Endothelial cell of umbilical vein (primary cell): Measurements from ENCODE around the gene HSD17B8. TPM values are rescaled to one million over a fixed set of nuclear protein-coding genes. Genes with fewer than 3 reads are reported as not detected.

ENCODE experiments used
- BruUV-seq: library from RNA; stranded (reverse); fragments of 400-500 nt; replicated peaks from 2 replicates; lab custom pipeline; 2021; lab: Mats Ljungman, UMichigan
- CTCF ChIA-PET: fragments of 300-600, 350-600 bp; sonication (Branson Sonifier 250); formaldehyde crosslinking; loops from one replicate; lab custom pipeline; 2021; ENCODE audit warnings: antibody characterized with exemption, inconsistent platforms; lab: Charles Lee
- POLR2A ChIA-PET: fragments of 300-600, 350-600 bp; sonication (Branson Sonifier 250); formaldehyde crosslinking; loops from one replicate; lab custom pipeline; 2021; ENCODE audit warnings: antibody characterized with exemption, inconsistent platforms; lab: Charles Lee
- DNase-seq: peaks from one replicate; pipeline ENCODE4 v3.0.0-alpha.2; 2011; ENCODE audit warnings: low read depth, low spot score
- FAIRE-seq: peaks from 2 replicates; lab custom pipeline; 2011; peaks lifted over from hg19 to GRCh38; lab: Jason Lieb, UNC
- H2AFZ ChIP-seq: 2 replicates; pipeline ENCODE4 v1.6.0; 2012; ENCODE audit warnings: low read depth, low read length, control low read depth, inconsistent platforms
- H3K27ac ChIP-seq: 2 replicates; pipeline ENCODE4 v1.5.1; 2011; ENCODE audit warnings: low read depth, mild to moderate bottlenecking, control low read depth, low read length, moderate library complexity; ENCODE audit not compliant: insufficient read depth
- H3K27me3 ChIP-seq, 2 experiments: 2 replicates each; pipeline versions ENCODE4 v1.6.0 to v1.6.1; 2011; ENCODE audit warnings: low read length in 2 of 2, mixed read lengths in 1 of 2; ENCODE audit not compliant: control insufficient read depth in 2 of 2, insufficient read depth in 2 of 2
- H3K36me3 ChIP-seq, 2 experiments: 2 replicates in 1 of 2; 3 replicates in 1 of 2; pipeline ENCODE4 v1.5.1; 2011; ENCODE audit warnings: low read length in 2 of 2, mild to moderate bottlenecking in 1 of 2, moderate library complexity in 1 of 2; ENCODE audit not compliant: control insufficient read depth in 2 of 2, insufficient read depth in 2 of 2; ENCODE audit errors: extremely low read depth in 1 of 2
- H3K4me1 ChIP-seq: 3 replicates; pipeline ENCODE4 v1.5.1; 2011; ENCODE audit warnings: mild to moderate bottlenecking, low read length; ENCODE audit not compliant: control insufficient read depth, insufficient read depth; ENCODE audit errors: extremely low read depth
- H3K4me2 ChIP-seq: 2 replicates; pipeline ENCODE4 v1.6.1; 2011; ENCODE audit warnings: low read length, control low read depth, mixed read lengths; ENCODE audit not compliant: insufficient read depth
- H3K4me3 ChIP-seq, 3 experiments: fragments of 200-600 bp in 1 of 3; sonication (generic), shearing (Covaris generic) in 1 of 3; replicated peaks in 1 of 3; 2 replicates each; pipeline ENCODE4 v1.5.1; 2011 to 2016; ENCODE audit warnings: control low read depth in 3 of 3, low read length in 3 of 3, mild to moderate bottlenecking in 2 of 3, inconsistent platforms in 1 of 3, low read depth in 1 of 3, moderate library complexity in 1 of 3; ENCODE audit not compliant: insufficient read depth in 1 of 3
- H3K79me2 ChIP-seq: 2 replicates; pipeline ENCODE4 v1.6.0; 2012; ENCODE audit warnings: low read length, inconsistent platforms; ENCODE audit not compliant: control insufficient read depth, insufficient read depth
- H3K9ac ChIP-seq: replicated peaks from 2 replicates; pipeline ENCODE3; 2011; ENCODE audit warnings: low read length, control low read depth; ENCODE audit not compliant: insufficient read depth; ENCODE audit errors: extremely low read depth
- H3K9me1 ChIP-seq: replicated peaks from 3 replicates; pipeline ENCODE4 v1.6.0; 2011; ENCODE audit warnings: mild to moderate bottlenecking, low read length; ENCODE audit not compliant: control insufficient read depth, insufficient read depth; ENCODE audit errors: extremely low read depth
- H3K9me3 ChIP-seq: replicated peaks from 2 replicates; pipeline ENCODE4 v1.5.1; 2012; ENCODE audit warnings: low read length, inconsistent platforms; ENCODE audit not compliant: control insufficient read depth, insufficient read depth
- H4K20me1 ChIP-seq: replicated peaks from 2 replicates; pipeline ENCODE3; 2011; ENCODE audit warnings: mild to moderate bottlenecking, low read length; ENCODE audit not compliant: control insufficient read depth, insufficient read depth; ENCODE audit errors: extremely low read depth
- CTCF ChIP-seq, 2 donors: IDR thresholded peaks; 1 replicate in 1 of 2; 2 replicates in 1 of 2; pipeline ENCODE4 v1.5.1; 2011; ENCODE audit warnings: low read length in 2 of 2, mild to moderate bottlenecking in 2 of 2, moderate library complexity in 2 of 2, control low read depth in 1 of 2, inconsistent platforms in 1 of 2, low read depth in 1 of 2; ENCODE audit not compliant: insufficient read depth in 1 of 2; ENCODE audit errors: extremely low read depth in 1 of 2
- EZH2 ChIP-seq: IDR thresholded peaks from 2 replicates; pipeline ENCODE4 v1.6.1; 2012; ENCODE audit warnings: borderline replicate concordance, low read depth, mild to moderate bottlenecking, moderate library complexity, low read length, inconsistent platforms; ENCODE audit not compliant: severe bottlenecking
- FOS ChIP-seq: IDR thresholded peaks from 2 replicates; pipeline ENCODE4 v1.6.1; 2011; ENCODE audit warnings: mild to moderate bottlenecking, low read length, moderate library complexity, borderline replicate concordance; ENCODE audit not compliant: insufficient read depth
- GATA2 ChIP-seq: IDR thresholded peaks from 2 replicates; pipeline ENCODE4 v1.7.0; 2011; ENCODE audit warnings: low read depth, mild to moderate bottlenecking, moderate library complexity, mixed read lengths, low read length; ENCODE audit not compliant: insufficient read length, insufficient read depth
- JUN ChIP-seq: IDR thresholded peaks from 2 replicates; pipeline ENCODE4 v1.6.1; 2011; ENCODE audit warnings: borderline replicate concordance, low read depth; ENCODE audit not compliant: insufficient read length, insufficient read depth
- MYC ChIP-seq: IDR thresholded peaks from one replicate; pipeline ENCODE4 v1.6.1; 2011; ENCODE audit warnings: mild to moderate bottlenecking, low read depth, low read length
- POLR2AphosphoS5 ChIP-seq: IDR thresholded peaks from 2 replicates; pipeline ENCODE4 v1.6.1; 2012; ENCODE audit warnings: low read depth, mild to moderate bottlenecking, control low read depth, low read length, moderate library complexity; ENCODE audit not compliant: insufficient read depth
- dilution Hi-C: fragments of 300-500 bp; cut with MboI; formaldehyde crosslinking; loops from one replicate; pipeline ENCODE4 v1.15.0; 2019; ENCODE audit warnings: low sequenced_read_pairs; ENCODE audit not compliant: extremely low pct_ligation_motif_present
- intact Hi-C: fragments of 100-400 bp; cut with micrococcal nuclease; formaldehyde crosslinking; loops from one replicate; pipeline ENCODE4 v1.10.0; 2022
- polyA plus RNA-seq, 4 experiments: library from polyadenylated mRNA; depleted of rRNA in 3 of 4; stranded (reverse) in 3 of 4; unstranded in 1 of 4; fragments of >200 nt; gene quantifications; 2 replicates each; pipeline versions ENCODE4 v1.2.1 to v1.2.3, GENCODE V29; 2011 to 2012; ENCODE audit warnings: missing spikeins in 1 of 4
- total RNA-seq: library from RNA; stranded (reverse); gene quantifications from 2 replicates; pipeline ENCODE4 v1.2.3, GENCODE V29; 2021

Gene HSD17B8
- total and polyA plus RNA-seq, 2 donors (not counting 3 experiments of a cell fraction or from before 2014, with no cell fraction given), result 4.0 to 8.2 TPM

- Histone ChIP-seq H4K20me1 (no peaks in the 10 kb centered on the region), H3K27ac (no peak overlapping the region), H3K27me3 (peaks cover 3 to 5% of the 10 kb centered on the region in 2 experiments), H3K9me3 (no peaks in the 10 kb centered on the region), H3K4me1 (peaks cover 8% of the 10 kb centered on the region), H3K4me3 (peak overlapping the region; percentile 26 to 48 (median 30)), H3K9ac (no peak overlapping the region), H3K36me3 (peaks cover 0 to 3% of the 10 kb centered on the region in 2 experiments), H2AFZ (peak overlapping the region; percentile 8), H3K79me2 (no peaks in the 10 kb centered on the region), H3K9me1 (no peaks in the 10 kb centered on the region), H3K4me2 (peak overlapping the region; percentile 89)
- POLR2A ChIA-PET, result interaction anchor here (0.6 kb wide), 1 partner anchor 105 kb away, joined by 4 read pairs; the partner anchor contains the start of gene ZBTB22
- DNase-seq, result no peak
- intact Hi-C loops, result no loop called here
- dilution Hi-C loops, result no loop called here
- BruUV-seq, result no TSS peak
- no peak for FAIRE-seq
- CTCF ChIA-PET, result interaction anchor here (0.9 to 1.9 kb wide), 2 partner anchors 34 to 36 kb away, joined by 3 to 13 read pairs; no protein-coding TSS in a partner anchor
- TF ChIP-seq CTCF (IDR thresholded peaks at IDR 0.05; ENCODE audit: extremely low read depth in 1 of 2, insufficient read depth in 1 of 2, low read depth in 1 of 2, low read length in 2 of 2) (no peak), MYC (no peak), GATA2 (no peak), FOS (no peak), JUN (no peak), POLR2AphosphoS5 (no peak), EZH2 (no peak)
Observed at GRCh38 chr6:33212857-33213165, 8.4 kb downstream of the HSD17B8 start.
